Cardiac muscle cell (in vitro differentiated cells and primary cell): Measurements from ENCODE around the gene PHF21B. TPM values are rescaled to one million over a fixed set of nuclear protein-coding genes. Genes with fewer than 3 reads are reported as not detected.

Experiments used
- DNase-seq, 2 donors: peaks; one replicate each; pipeline versions ENCODE4 v3.0.0 to v3.0.0-alpha.2; 2010 to 2017; ENCODE audit warnings: low read depth in 1 of 2, low spot score in 1 of 2
- H3K27ac ChIP-seq: fragments of 200-600 bp; sonication (generic); 2 replicates; pipeline ENCODE4 v1.5.1; 2016
- H3K27me3 ChIP-seq: fragments of 200-600 bp; sonication (generic); 2 replicates; pipeline ENCODE4 v1.6.0; 2016; ENCODE audit warnings: control low read depth
- H3K36me3 ChIP-seq: fragments of 200-600 bp; sonication (generic); 2 replicates; pipeline ENCODE4 v1.5.1; 2016; ENCODE audit warnings: control low read depth
- H3K4me1 ChIP-seq: fragments of 200-600 bp; sonication (generic); 2 replicates; pipeline ENCODE4 v1.8.1; 2017; ENCODE audit warnings: low read depth, mild to moderate bottlenecking, mixed run types
- H3K4me3 ChIP-seq: fragments of 200-600 bp; sonication (generic); 2 replicates; pipeline ENCODE4 v1.5.1; 2016; ENCODE audit warnings: mild to moderate bottlenecking
- H3K9me3 ChIP-seq: fragments of 200-600 bp; sonication (generic); 2 replicates; pipeline ENCODE4 v1.5.1; 2017; ENCODE audit warnings: low read depth, mild to moderate bottlenecking, control low read depth
- CTCF ChIP-seq: IDR thresholded peaks from 2 replicates; pipeline ENCODE4 v1.5.1; 2012; ENCODE audit warnings: low read depth, mild to moderate bottlenecking, low read length
- polyA plus RNA-seq: library from polyadenylated mRNA; unstranded; fragments of >200 nt; fragmentation: Nextera tagmentation; extraction: Ambion mirVana; gene quantifications from 2 replicates; pipeline ENCODE4 v1.2.1, GENCODE V29; 2016
- total RNA-seq: library from RNA; depleted of rRNA; stranded (reverse); fragments of >200 nt; gene quantifications from 2 replicates; pipeline ENCODE4 v1.2.3, GENCODE V29; 2016

The PHF21B gene
- total and polyA plus RNA-seq, 2 experiments from 2014 or later = 3.0 to 7.2 TPM

GRCh38 chr22:44869196-44869595, 140.6 kb downstream of the PHF21B start:
- TF ChIP-seq CTCF = no peak
- no peak for DNase-seq
- Histone ChIP-seq H3K27ac (no peak overlapping the region), H3K36me3 (no peaks in the 10 kb centered on the region), H3K4me3 (no peak overlapping the region), H3K4me1 (no peaks in the 10 kb centered on the region), H3K27me3 (no peaks in the 10 kb centered on the region), H3K9me3 (no peaks in the 10 kb centered on the region)

GRCh38 chr22:44865193-44866057, 144.4 kb downstream of the PHF21B start:
- Histone ChIP-seq H3K36me3 (no peaks in the 10 kb centered on the region), H3K4me1 (no peaks in the 10 kb centered on the region), H3K9me3 (no peaks in the 10 kb centered on the region), H3K27me3 (no peaks in the 10 kb centered on the region), H3K27ac (no peak overlapping the region), H3K4me3 (no peak overlapping the region)
- DNase-seq = no peak
- TF ChIP-seq CTCF = no peak

GRCh38 chr22:44862981-44863860, 146.6 kb downstream of the PHF21B start:
- Histone ChIP-seq H3K9me3 (no peaks in the 10 kb centered on the region), H3K4me1 (no peaks in the 10 kb centered on the region), H3K36me3 (no peaks in the 10 kb centered on the region), H3K4me3 (no peak overlapping the region), H3K27ac (no peak overlapping the region), H3K27me3 (no peaks in the 10 kb centered on the region)
- TF ChIP-seq CTCF = no peak
- DNase-seq = no peak

GRCh38 chr22:44862281-44862680, 147.5 kb downstream of the PHF21B start:
- no peaks in the 10 kb centered on the region for H3K9me3 ChIP-seq
- H3K27ac ChIP-seq = no peak overlapping the region
- H3K36me3 ChIP-seq = no peaks in the 10 kb centered on the region
- no peak overlapping the region for H3K4me3 ChIP-seq
- DNase-seq = no peak
- no peaks in the 10 kb centered on the region for H3K4me1 ChIP-seq
- no peaks in the 10 kb centered on the region for H3K27me3 ChIP-seq
- TF ChIP-seq CTCF = no peak

GRCh38 chr22:44861245-44861644, 148.6 kb downstream of the PHF21B start:
- Histone ChIP-seq H3K27me3 (no peaks in the 10 kb centered on the region), H3K36me3 (no peaks in the 10 kb centered on the region), H3K4me3 (no peak overlapping the region), H3K27ac (no peak overlapping the region), H3K9me3 (no peaks in the 10 kb centered on the region), H3K4me1 (no peaks in the 10 kb centered on the region)
- DNase-seq = no peak
- no peak for TF ChIP-seq CTCF
